GM19455 (cell line): Measurements from ENCODE around the gene MATR3.
"Not testable (repeated sequence)": the region's sequence is repeated elsewhere in the genome, so short reads cannot be mapped to it uniquely, and the experiment has no call there.

Source experiments
- ATAC-seq: cut with Tn5 transposase; IDR thresholded peaks from one replicate; pipeline ENCODE4 v1.9.1; 2021; ENCODE audit not compliant: unreplicated experiment

MATR3 gene

GRCh38 chr5:139296862-139297326 is 3.4 kb downstream of the MATR3 start:
- no peak for ATAC-seq

GRCh38 chr5:139297439-139298133 is 4.0 kb downstream of the MATR3 start:
- ATAC-seq, result no peak

- no peak for ATAC-seq
These were observed 4.7 kb downstream of the MATR3 start for GRCh38 chr5:139298242-139298641.

GRCh38 chr5:139299486-139299885 is 5.9 kb downstream of the MATR3 start:
- no peak for ATAC-seq

- ATAC-seq, result no peak
These were observed 8.4 kb downstream of the MATR3 start for GRCh38 chr5:139301808-139302499.

GRCh38 chr5:139304391-139305324 is 11.1 kb downstream of the MATR3 start:
- no peak for ATAC-seq

- no peak for ATAC-seq
These were observed 12.7 kb downstream of the MATR3 start for GRCh38 chr5:139306197-139306596.

GRCh38 chr5:139306628-139307379 is 13.3 kb downstream of the MATR3 start:
- no peak for ATAC-seq

- ATAC-seq, result no peak
These were observed 15.3 kb downstream of the MATR3 start for GRCh38 chr5:139308797-139309196.

- ATAC-seq, result not testable (repeated sequence)
These were observed 17.2 kb downstream of the MATR3 start for GRCh38 chr5:139310715-139311186.

- no peak for ATAC-seq
These were observed 18.5 kb downstream of the MATR3 start for GRCh38 chr5:139312075-139312474.

- ATAC-seq, result no peak
These were observed 20.7 kb downstream of the MATR3 start for GRCh38 chr5:139314276-139314675.

GRCh38 chr5:139315056-139315615 is 21.6 kb downstream of the MATR3 start:
- ATAC-seq, result no peak

- ATAC-seq, result no peak
These were observed 42.3 kb downstream of the MATR3 start for GRCh38 chr5:139335811-139336210.

- no peak for ATAC-seq
These were observed 46.5 kb downstream of the MATR3 start for GRCh38 chr5:139340051-139340450.

- peak; percentile 27 for ATAC-seq
These were observed 47.7 kb downstream of the MATR3 start for GRCh38 chr5:139341187-139341688.

- peak; percentile 89 for ATAC-seq
These were observed 48.3 kb downstream of the MATR3 start, which contains the start of gene PAIP2 for GRCh38 chr5:139341689-139342422. PAIP2 (plus strand) TSS chr5:139341854; CDS start chr5:139363785, 21,931 bp downstream.

- ATAC-seq, result peak; percentile 47
These were observed 48.8 kb downstream of the MATR3 start for GRCh38 chr5:139342423-139342723.

GRCh38 chr5:139343476-139343875 is 49.9 kb downstream of the MATR3 start:
- ATAC-seq, result no peak
